ENCODE data around the gene PDC. TPM values are rescaled to one million over a fixed set of nuclear protein-coding genes. Genes with fewer than 3 reads are reported as not detected.

PDC gene
- total RNA-seq, 1 donor from 2014 or later: not detected

GRCh38 chr1:186438567-186438966, 22.3 kb downstream of the PDC start:
- Mint-ChIP-seq H3K9me3 (no peaks in the 10 kb centered on the region), H3K36me3 (no peaks in the 10 kb centered on the region), H3K4me1 (ENCODE audit: unreplicated experiment) (no peaks in the 10 kb centered on the region), H3K4me3 (no peak overlapping the region), H3K27me3 (no peaks in the 10 kb centered on the region), H3K27ac (no peak overlapping the region)
- no peak for DNase-seq (ENCODE audit: extremely low spot score, unreplicated experiment)
- TF ChIP-seq, protein P1, sequence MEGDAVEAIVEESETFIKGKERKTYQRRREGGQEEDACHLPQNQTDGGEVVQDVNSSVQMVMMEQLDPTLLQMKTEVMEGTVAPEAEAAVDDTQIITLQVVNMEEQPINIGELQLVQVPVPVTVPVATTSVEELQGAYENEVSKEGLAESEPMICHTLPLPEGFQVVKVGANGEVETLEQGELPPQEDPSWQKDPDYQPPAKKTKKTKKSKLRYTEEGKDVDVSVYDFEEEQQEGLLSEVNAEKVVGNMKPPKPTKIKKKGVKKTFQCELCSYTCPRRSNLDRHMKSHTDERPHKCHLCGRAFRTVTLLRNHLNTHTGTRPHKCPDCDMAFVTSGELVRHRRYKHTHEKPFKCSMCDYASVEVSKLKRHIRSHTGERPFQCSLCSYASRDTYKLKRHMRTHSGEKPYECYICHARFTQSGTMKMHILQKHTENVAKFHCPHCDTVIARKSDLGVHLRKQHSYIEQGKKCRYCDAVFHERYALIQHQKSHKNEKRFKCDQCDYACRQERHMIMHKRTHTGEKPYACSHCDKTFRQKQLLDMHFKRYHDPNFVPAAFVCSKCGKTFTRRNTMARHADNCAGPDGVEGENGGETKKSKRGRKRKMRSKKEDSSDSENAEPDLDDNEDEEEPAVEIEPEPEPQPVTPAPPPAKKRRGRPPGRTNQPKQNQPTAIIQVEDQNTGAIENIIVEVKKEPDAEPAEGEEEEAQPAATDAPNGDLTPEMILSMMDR (conservative IDR thresholded peaks at IDR 0.05): no peak

DNA sequence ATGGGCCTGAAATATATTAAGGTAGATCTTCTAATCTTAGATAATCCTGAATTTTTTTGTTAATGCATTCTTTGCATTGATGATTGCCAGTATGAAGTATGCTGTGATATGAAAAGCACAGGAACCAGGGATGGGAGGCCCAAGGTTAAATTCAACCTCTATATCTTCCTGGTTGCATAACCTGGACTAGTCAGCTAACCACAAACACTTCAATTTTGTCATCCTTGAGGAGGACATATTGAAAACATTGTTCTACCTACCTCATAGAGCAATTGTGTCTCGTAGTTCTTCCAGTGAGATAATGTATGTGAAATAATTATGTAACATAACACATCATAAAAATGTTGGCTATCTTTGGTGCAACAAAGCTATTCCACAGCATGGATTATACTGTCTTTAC, 25.6 kb downstream of the PDC start:
- Mint-ChIP-seq H3K36me3 (no peaks in the 10 kb centered on the region), H3K27me3 (no peaks in the 10 kb centered on the region)
- TF ChIP-seq, protein P1 (conservative IDR thresholded peaks at IDR 0.05): no peak

GRCh38 chr1:186429017-186429416, 31.9 kb downstream of the PDC start:
- Mint-ChIP-seq H3K4me1 (ENCODE audit: unreplicated experiment) (no peaks in the 10 kb centered on the region), H3K27me3 (no peaks in the 10 kb centered on the region), H3K9me3 (no peaks in the 10 kb centered on the region), H3K27ac (no peak overlapping the region), H3K4me3 (no peak overlapping the region), H3K36me3 (no peaks in the 10 kb centered on the region)
- no peak for DNase-seq (ENCODE audit: extremely low spot score, unreplicated experiment)
- TF ChIP-seq, protein P1 (conservative IDR thresholded peaks at IDR 0.05): no peak

More for the DNA sequence above, 25.6 kb downstream of the PDC start:
- Mint-ChIP-seq H3K4me3 (no peak overlapping the region), H3K27ac (no peak overlapping the region), H3K9me3 (no peaks in the 10 kb centered on the region), H3K4me1 (ENCODE audit: unreplicated experiment) (no peaks in the 10 kb centered on the region)
- DNase-seq (ENCODE audit: extremely low spot score, unreplicated experiment): no peak

- H3K27me3 Mint-ChIP-seq: no peaks in the 10 kb centered on the region
- DNase-seq (ENCODE audit: extremely low spot score, unreplicated experiment): no peak
- no peaks in the 10 kb centered on the region for H3K36me3 Mint-ChIP-seq
- H3K9me3 Mint-ChIP-seq: no peaks in the 10 kb centered on the region
- H3K4me1 Mint-ChIP-seq (ENCODE audit: unreplicated experiment): no peaks in the 10 kb centered on the region
- TF ChIP-seq, protein P1 (conservative IDR thresholded peaks at IDR 0.05): no peak
- H3K4me3 Mint-ChIP-seq: no peak overlapping the region
- no peak overlapping the region for H3K27ac Mint-ChIP-seq
Measured at GRCh38 chr1:186426118-186426517, 34.8 kb downstream of the PDC start.

GRCh38 chr1:186424539-186424938, 36.4 kb downstream of the PDC start:
- Mint-ChIP-seq H3K9me3 (no peaks in the 10 kb centered on the region), H3K4me1 (ENCODE audit: unreplicated experiment) (no peaks in the 10 kb centered on the region), H3K27me3 (no peaks in the 10 kb centered on the region), H3K27ac (no peak overlapping the region), H3K4me3 (no peak overlapping the region), H3K36me3 (peaks cover 5% of the 10 kb centered on the region)
- TF ChIP-seq, protein P1 (conservative IDR thresholded peaks at IDR 0.05): no peak
- no peak for DNase-seq (ENCODE audit: extremely low spot score, unreplicated experiment)

DNA sequence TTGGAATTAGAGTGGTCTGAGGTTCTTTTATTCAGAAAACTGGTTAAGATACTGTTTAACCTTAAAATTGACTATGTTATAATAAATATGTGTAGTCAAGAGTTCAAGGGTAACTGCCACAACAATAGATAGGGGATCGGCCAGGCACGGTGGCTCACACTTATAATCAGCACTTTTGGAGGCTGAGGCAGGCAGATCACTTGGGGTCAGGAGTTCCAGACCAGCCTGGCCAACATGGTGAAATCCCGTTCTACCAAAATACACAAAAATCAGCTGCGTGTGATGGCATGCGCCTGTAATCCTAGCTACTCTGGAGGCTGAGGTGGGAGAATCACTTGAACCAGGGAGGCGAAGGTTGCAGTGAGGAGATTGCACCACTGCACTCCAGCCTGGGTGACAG, 39.5 kb downstream of the PDC start:
- TF ChIP-seq, protein P1 (conservative IDR thresholded peaks at IDR 0.05): no peak
- no peaks in the 10 kb centered on the region for H3K27me3 Mint-ChIP-seq
- no peak overlapping the region for H3K27ac Mint-ChIP-seq

More for the DNA sequence above, 39.5 kb downstream of the PDC start:
- H3K36me3 Mint-ChIP-seq: peaks cover 10% of the 10 kb centered on the region
- no peaks in the 10 kb centered on the region for H3K9me3 Mint-ChIP-seq
- H3K4me3 Mint-ChIP-seq: no peak overlapping the region
- no peaks in the 10 kb centered on the region for H3K4me1 Mint-ChIP-seq (ENCODE audit: unreplicated experiment)
- no peak for DNase-seq (ENCODE audit: extremely low spot score, unreplicated experiment)

All from type B pancreatic cell (in vitro differentiated cells).